RKO (cell line): Measurements from ENCODE around the gene EEFSEC.
A peak's percentile ranks its signal among the peaks of the same experiment; 100 is the strongest.

Experiments used
- DNase-seq: peaks from one replicate; pipeline ENCODE4 v3.0.0-alpha.2; 2016; ENCODE audit warnings: low spot score

The EEFSEC gene

GRCh38 chr3:128412180-128413002 lies 259.1 kb downstream of the EEFSEC start:
- DNase-seq = no peak

DNA sequence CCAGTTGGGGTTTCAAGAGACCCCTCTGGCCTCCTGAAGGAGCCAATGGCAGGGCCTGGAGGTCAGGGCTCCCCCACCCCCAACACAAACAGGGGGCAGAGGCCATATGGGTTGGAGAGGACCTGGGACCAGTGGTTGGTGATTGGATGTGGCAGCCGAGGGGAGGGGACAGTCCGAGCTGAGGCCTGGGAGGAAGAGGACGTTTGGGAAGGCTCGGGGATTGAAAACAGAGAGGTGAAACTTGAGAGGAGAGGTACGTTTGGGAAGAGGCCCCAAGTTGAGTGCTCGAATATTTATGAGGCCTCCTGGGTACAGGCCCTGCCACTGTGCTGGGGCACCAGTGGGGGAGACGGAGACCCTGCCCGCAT lies 259.7 kb downstream of the EEFSEC start:
- DNase-seq = no peak

- no peak for DNase-seq
These were observed 260.3 kb downstream of the EEFSEC start for GRCh38 chr3:128413413-128414205.

DNA sequence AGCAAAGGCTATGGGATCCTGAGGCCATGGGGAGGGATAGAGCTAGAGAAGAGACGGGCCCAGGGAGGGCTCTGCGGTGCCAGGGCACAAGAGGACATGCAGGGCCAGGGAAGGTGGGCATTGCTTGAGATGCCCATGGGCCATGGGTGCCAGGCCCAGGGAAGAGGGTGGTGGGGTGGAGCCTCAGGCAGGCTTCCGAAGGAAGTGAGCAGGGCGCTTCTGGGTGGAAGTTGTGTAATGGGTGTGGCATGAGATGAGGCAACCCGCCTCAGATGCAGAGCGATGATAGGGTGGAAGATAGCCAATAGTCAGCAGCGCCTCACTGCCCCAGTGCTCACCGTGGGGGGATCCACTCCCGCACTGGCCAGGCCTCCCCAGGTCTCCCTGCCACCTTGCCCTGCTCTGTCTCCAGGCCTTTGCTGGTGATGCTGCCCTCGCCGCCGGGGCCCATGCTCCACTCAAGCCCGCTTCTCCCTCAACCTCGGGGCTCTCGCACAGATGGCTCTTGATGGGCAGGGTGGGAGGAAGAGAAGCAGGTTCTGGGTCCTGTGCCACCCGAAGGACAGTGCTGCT lies 262.0 kb downstream of the EEFSEC start:
- no peak for DNase-seq

DNA sequence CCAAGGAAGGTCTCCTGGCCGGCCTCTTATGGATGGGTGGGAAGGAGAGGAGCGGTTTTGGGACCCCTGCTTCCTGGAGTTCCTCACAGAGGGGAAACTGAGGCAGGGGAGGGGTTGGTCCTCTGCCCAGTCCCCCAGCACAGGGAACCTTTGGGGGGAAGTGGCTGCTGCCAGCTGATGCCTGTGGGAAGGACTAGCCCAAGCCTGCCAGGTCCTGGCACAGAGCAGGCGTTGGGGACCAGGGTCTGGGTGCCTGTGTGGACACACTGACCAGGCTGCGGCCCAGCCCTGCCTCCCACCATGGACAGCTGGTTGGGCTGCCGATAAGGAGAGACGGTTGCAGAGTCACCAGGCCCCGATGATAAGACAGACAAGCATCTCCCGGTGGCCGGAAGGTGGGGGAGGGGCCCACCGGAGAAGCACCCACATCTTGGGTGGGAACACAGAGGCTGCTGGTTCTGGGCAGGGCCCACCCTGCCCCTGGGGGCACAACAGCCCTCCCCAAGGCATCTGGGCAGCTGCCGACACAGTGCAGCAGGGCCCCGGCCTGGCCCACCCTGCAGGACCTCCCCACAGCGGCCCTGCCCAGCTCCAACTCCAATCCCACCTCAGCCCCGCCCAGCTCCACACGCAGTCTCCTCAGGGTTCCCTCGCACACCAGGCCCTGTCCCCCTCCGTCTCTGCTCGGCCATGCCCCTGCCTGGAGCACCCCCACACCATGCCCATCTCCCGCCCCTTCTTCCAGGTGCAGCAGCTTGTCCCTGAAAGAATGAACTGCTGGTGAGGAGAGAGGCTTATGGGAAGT lies 262.7 kb downstream of the EEFSEC start:
- DNase-seq = no peak

- DNase-seq = peak; percentile 48
These were observed 263.4 kb downstream of the EEFSEC start for GRCh38 chr3:128416578-128417211.

DNA sequence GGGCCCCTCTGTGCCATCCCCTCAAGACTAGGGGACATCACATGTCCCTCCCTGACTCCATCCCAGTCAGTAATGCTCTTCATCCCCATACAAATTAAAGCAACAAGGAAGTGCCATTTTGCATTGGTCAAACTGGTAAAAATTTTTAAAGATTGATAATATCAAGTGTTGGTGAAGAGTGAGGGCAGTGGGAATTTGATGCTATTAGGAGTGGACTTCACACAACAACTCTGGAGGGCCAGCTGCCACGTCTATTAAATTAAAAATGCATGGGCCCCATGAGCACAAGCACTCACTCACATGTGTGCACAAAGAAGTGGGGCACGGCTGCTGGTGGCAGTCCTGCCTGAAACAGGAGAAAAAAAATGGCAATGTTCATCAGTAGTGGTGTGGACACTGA lies 265.6 kb downstream of the EEFSEC start:
- no peak for DNase-seq

DNA sequence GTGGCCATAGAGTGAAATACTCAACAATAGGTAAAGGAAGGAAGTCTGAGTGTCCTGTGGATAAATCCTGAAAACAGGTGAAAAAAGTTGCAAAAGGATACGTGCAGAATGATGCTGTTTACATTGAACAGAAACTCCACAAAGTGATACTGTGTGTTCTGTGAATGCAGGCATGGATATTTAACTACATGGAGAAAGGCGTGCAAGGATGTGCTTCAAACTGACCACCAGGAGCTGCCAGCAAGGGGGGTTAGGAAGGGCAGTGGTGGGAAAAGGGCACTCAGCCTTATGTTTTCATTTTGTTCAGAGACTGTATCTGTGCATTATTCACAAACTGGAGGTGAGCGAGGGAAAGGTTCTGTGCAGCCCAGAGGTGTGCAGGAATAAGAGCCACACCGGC lies 266.0 kb downstream of the EEFSEC start:
- DNase-seq = no peak

DNA sequence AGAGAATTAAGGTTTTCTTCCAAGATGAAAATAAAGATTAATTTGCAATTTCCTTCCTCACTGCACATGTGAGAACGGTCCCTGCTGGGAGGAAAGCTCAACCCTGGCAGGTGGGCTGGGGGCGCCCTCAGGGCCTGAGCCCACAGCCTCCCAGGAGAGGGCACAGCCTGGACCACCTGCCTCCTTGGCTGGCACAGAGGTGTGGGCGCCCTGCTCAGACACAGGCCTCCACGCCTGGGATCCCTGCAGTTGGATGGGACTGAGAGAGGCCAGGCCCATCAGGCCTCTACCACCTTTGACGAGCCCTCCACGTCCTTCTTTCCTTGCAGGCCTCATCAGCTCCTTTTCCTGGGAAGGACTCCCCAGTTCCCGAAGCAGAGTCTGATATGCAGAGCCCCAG lies 267.0 kb downstream of the EEFSEC start:
- DNase-seq = no peak

DNA sequence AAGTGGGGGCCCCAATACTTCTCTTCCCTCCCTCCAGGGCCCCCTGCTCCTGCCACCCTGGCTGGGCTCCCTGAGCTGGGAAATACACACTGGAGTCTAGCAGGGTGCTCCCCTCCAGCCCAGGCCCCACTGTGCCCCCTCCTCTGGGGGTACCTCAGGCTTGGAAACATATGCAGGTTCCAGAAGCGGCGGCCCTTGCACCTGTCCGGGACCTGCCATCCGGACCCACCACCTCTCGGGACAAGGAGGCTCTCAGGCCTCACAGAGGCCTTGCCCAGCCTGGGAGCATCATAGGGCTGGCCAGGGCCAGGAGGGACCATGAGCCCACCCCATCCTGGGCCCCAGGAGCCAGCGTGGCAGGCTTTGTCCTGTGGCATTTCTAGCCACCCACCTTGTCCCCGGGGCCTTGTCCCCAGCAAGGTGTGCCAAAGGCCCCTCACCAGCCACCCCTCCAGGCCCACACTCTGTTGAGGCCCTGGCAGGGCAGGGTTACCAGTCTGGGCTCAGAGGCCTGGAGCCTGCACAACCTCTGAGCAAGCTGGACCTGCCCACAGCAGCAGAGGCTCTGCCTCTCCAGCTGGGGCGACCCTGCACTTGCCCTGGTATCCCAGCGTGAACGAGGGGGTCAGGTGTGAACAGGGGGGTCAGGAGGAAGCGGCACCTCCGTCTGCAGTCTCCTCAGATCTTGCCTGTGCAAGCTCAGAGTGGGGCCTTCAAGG lies 267.6 kb downstream of the EEFSEC start:
- DNase-seq = no peak

GRCh38 chr3:128421439-128421836 lies 268.2 kb downstream of the EEFSEC start:
- DNase-seq = no peak

DNA sequence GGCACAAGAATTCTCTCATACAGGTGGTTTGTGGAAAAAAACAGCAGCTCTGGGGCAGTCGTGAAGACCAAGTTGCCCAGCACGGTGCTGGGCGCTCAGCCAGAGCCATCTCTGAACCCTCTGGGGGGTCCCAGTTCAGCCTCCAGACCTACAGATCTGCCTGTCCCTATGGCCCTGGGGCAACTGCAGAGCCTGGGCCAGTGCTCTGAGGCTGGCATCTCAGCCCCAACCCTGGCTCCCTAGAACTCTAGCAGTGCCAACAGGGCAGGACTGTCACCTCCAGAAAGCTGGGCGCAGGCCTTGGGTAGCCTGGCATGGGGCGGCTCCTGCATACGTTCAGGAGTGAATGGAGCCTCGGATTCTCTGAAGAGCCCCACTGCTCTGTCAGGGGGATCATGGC lies 268.7 kb downstream of the EEFSEC start:
- DNase-seq = no peak

- no peak for DNase-seq
These were observed 269.7 kb downstream of the EEFSEC start for GRCh38 chr3:128422762-128423524.

GRCh38 chr3:128423525-128424147 lies 270.4 kb downstream of the EEFSEC start:
- no peak for DNase-seq

DNA sequence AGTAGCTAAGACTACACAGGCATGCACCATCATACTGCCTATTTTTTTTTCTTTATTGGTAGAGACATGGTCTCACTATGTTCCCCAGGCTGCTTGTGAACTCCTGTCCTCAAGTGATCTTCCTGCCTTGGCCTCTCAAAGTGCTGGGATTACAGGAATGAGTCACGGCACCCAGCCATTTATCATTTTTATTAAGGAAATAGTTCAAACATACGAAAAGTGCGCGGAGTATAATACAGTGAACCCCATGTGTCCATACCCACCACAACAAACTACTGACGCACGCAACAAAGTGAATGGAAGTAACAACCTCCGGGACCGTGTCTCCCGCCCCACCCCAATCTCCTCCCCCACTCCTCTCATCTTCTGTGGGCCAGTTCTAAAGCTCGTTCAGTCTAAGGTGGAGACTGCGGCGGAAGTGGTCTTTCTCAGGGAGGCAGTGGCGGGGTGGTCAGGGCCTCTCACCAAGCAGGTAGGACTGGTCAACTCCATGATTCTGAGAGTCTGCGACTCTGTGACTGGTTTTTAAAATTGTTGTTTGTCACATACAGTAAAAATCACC lies 271.3 kb downstream of the EEFSEC start:
- no peak for DNase-seq

- no peak for DNase-seq
These were observed 272.0 kb downstream of the EEFSEC start for GRCh38 chr3:128425142-128425845.

DNA sequence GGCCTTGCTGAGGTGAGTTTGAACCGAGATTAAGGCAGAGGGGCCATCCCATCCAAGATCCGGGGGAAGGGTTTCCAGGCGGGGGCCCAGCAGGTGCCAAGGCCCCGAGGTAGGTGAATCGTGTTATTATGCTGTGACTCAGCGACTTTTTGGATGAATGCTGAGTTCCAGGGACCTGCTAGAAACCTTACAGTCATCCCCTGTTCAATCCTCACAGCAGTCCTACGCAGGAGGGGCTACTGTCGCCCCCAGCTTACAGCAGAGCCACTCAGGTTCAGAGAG lies 272.5 kb downstream of the EEFSEC start:
- DNase-seq = no peak

- peak; percentile 14 for DNase-seq
These were observed 273.0 kb downstream of the EEFSEC start for GRCh38 chr3:128426128-128426921.
